Muscle of back (tissue), 11 donors: Measurements from ENCODE around the gene ARHGAP25. TPM values are rescaled to one million over a fixed set of nuclear protein-coding genes. Genes with fewer than 3 reads are reported as not detected.

Source experiments
- DNase-seq, 3 donors: peaks; one replicate each; pipeline versions ENCODE4 v3.0.0 to v3.0.0-alpha.2; 2013
- polyA plus RNA-seq, 10 donors: library from polyadenylated mRNA; unstranded; fragments of 120-200 nt; gene quantifications; one replicate each; pipeline ENCODE4 v1.2.1, GENCODE V29; 2013; ENCODE audit not compliant: insufficient read length in 10 of 10

Gene ARHGAP25
- polyA plus RNA-seq, 10 donors, result 3.0 to 7.2 (median 4.2) TPM

GRCh38 chr2:68857855-68858456, 123.3 kb downstream of the ARHGAP25 start:
- no peak for DNase-seq

- DNase-seq, result no peak
Measured at GRCh38 chr2:68860111-68860510, 125.5 kb downstream of the ARHGAP25 start.

DNA sequence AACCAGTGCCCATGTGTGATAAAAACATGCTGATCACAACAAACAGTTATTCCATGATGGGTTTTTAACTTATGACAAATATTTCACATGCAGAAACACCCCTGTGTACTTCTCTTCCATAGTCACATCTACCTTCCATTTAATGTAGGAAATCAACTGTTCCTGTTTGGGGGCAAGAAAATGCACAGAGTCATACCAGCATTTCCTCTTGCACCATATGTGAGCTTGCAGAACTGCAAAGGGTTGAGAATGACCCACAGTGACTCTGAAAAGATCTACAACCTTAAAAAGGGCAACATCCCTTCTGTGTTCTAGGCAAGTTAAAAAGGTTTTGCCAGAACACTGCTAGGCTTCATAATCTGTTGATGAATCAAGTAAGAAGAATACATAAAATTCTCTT, 126.7 kb downstream of the ARHGAP25 start:
- DNase-seq, result no peak

- DNase-seq, result peak in 1 of 3 donors; percentile 13
Measured at GRCh38 chr2:68862889-68863288, 128.3 kb downstream of the ARHGAP25 start.

DNA sequence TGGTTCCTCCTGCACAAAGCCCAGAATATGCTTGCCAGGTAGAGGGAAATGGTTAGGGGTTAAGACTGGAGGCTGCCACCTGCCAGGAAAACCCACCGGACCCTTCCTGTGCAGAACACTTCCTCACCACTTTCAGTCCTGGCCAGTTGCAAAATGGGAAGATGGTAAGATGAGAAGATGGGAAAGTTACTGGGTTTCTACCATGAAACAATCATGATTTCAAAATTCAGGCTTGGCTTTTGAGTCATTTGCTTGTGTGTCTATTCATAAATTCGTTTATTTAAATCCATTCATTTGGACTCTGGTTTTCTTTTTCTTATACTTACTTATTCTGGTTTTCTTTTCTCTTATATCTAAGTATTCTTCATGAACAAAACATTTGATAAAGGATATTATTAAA, 129.4 kb downstream of the ARHGAP25 start:
- no peak for DNase-seq

DNA sequence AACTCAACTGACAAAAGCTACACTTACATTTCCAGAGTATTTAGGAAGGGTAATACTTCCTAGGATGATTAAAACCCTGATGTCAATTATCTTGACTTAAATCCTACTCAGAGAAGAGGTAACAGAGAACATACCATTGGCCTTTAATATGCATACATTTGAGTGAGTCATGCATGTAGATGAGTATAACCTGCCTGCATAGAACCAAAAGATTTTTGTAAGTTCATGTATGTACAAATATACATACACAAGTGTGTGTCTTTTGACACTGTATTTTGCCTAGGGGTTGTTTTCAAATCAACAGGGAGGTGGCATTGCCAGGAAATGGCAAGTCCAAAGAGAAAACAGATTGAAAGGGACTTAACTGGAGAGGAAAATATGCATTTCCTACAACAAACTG, 130.5 kb downstream of the ARHGAP25 start:
- no peak for DNase-seq

DNA sequence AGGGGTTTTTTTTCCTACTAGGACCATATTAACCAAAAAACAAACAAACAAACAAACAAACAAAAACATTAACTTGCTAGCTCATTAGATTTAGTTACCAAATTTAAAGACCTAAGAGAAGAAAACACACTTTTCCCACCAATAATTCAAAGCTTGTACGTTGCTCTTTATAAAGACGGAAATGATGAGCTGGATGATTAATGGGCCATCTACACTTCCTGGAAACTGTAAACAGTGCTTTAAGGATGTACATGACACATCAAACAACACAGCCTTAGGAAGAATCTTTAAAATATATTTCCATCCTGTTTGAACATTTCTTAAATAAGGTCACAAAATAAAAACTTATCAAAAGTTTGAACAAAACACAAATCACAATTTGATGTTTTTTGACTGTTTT, 135.6 kb downstream of the ARHGAP25 start:
- no peak for DNase-seq

- DNase-seq, result no peak
Measured at GRCh38 chr2:68871159-68871764, 136.7 kb downstream of the ARHGAP25 start, which contains the start of gene BMP10. TSS of gene BMP10 (minus strand) at chr2:68871397. CDS start at chr2:68871358, 39 bp downstream.

Other genes starting within 250 kb of the ARHGAP25 start
- gene PROKR1, start 91.2 kb upstream of the ARHGAP25 start, polyA plus RNA-seq, result 1 to 10 TPM in 7 of 10 donors, under 1 TPM in 3; 0.27 to 5.6 (median 1.7) TPM
- not detected for gene BMP10, start 136.6 kb downstream of the ARHGAP25 start, polyA plus RNA-seq
- gene GKN2, start 218.1 kb downstream of the ARHGAP25 start, polyA plus RNA-seq, result under 1 TPM in 2 of 10 donors, not detected in 8; 0.11 to 0.15 TPM
- under 1 TPM in 6 of 10 donors, not detected in 4; 0.19 to 0.68 (median 0.27) TPM for gene GKN1, start 239.8 kb downstream of the ARHGAP25 start, polyA plus RNA-seq